Psoas muscle (tissue), 8 donors: ENCODE results near the gene GARIN3. TPM values are rescaled to one million over a fixed set of nuclear protein-coding genes. Genes with fewer than 3 reads are reported as not detected.

Experiments
- ATAC-seq, 4 donors: fragments of 200-7000 bp; cut with Tn5 transposase; one replicate each; pipeline ENCODE4 v1.9.1; 2020; ENCODE audit warnings: moderate library complexity in 3 of 4, mild to moderate bottlenecking in 2 of 4
- DNase-seq, 2 donors: peaks; one replicate each; pipeline ENCODE4 v3.0.0-alpha.2; 2020
- H3K27ac ChIP-seq: fragments of 200-600 bp; one replicate; pipeline ENCODE4 v1.8.0; 2022
- H3K27me3 ChIP-seq, 3 donors: fragments of 200-600 bp in 1 of 3; one replicate each; pipeline versions ENCODE4 v1.6.1 to v1.8.0; 2013 to 2022; ENCODE audit warnings: low read length in 2 of 3, mild to moderate bottlenecking in 2 of 3, moderate library complexity in 1 of 3; ENCODE audit not compliant: insufficient read depth in 3 of 3
- H3K36me3 ChIP-seq, 2 donors: fragments of 200-600 bp in 1 of 2; one replicate each; pipeline versions ENCODE4 v1.6.1 to v1.8.0; 2013 to 2022; ENCODE audit warnings: low read depth in 1 of 2, mild to moderate bottlenecking in 1 of 2, moderate library complexity in 1 of 2; ENCODE audit not compliant: insufficient read depth in 1 of 2
- H3K4me1 ChIP-seq: fragments of 200-600 bp; one replicate; pipeline ENCODE4 v1.8.0; 2022
- H3K4me3 ChIP-seq: fragments of 200-600 bp; one replicate; pipeline ENCODE4 v1.8.0; 2022; ENCODE audit warnings: mild to moderate bottlenecking
- H3K9me3 ChIP-seq: fragments of 200-600 bp; one replicate; pipeline ENCODE4 v1.8.0; 2022
- WGBS, 3 donors: extraction: QIAGEN DNeasy Blood & Tissue Kit; methylation state at CpG; one replicate each; pipeline versions ENCODE4 v1.1.6 to v1.1.7; 2013; 5-methylcytosine and 5-hydroxymethylcytosine counted together
- intact Hi-C, 2 donors: fragments of 100-400 bp; cut with DNase I; formaldehyde crosslinking; loops; one replicate each; pipeline versions ENCODE4 v1.11.0 to v1.14.2; 2022
- polyA plus RNA-seq, 3 donors: library from polyadenylated mRNA; stranded (reverse); fragments of 200-250 nt; gene quantifications; one replicate each; pipeline ENCODE4 v1.2.3, GENCODE V29; 2013
- total RNA-seq, 4 donors: library from RNA; stranded (reverse); fragmentation: NEBNext Ultra II Directional in 2 of 4; extraction: Animal tissue kit (Norgen Biotek cat#: 25700) in 2 of 4; gene quantifications; one replicate each; pipeline versions ENCODE4 v1.2.1 to v1.2.4, GENCODE V29; 2021 to 2023
- TF ChIP-seq, protein P1 (sequence below): fragments of 200-600 bp; IDR thresholded peaks from one replicate; pipeline ENCODE4 v1.8.0; 2022; ENCODE audit warnings: antibody characterized with exemption
- donor health status: healthy with polysubstance abuse.
- donor health status: DM: no; HTN: no; CAD: no; lungs with moderate emphysema.
- donor health status: Bipolar disorder and iron deficiency.
- donor health status: healthy.
- donor health status: DM: yes; HTN: yes; CAD: no.
- donor health status: DM: no; HTN: no; CAD: no.
- donor health status: DM: no; HTN: no; CAD: no.
- donor health status: DM: yes; HTN: yes; CAD: no.

Gene GARIN3
- total and polyA plus RNA-seq, 7 donors, result not detected

DNA sequence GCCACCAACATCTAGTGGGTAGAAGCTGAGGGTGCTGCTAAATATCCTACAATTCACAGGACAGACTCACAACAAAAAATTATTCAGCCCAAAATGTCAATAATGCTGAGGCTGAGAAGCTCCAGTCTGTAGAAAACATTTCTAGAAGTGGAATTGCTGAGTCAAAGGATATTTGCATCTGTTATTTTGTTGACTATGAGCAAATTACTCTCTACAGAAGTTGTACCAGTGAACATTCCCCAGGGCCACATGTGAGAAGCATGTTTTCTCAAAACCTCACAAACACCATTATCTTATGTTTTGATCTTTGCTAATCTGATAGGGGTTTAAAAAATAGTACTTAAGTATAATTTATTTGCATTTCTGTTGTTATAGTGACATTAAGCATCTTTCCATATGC is 30.0 kb upstream of the GARIN3 start:
- no peaks in the 10 kb centered on the region for H3K36me3 ChIP-seq
- no peak for ATAC-seq

DNA sequence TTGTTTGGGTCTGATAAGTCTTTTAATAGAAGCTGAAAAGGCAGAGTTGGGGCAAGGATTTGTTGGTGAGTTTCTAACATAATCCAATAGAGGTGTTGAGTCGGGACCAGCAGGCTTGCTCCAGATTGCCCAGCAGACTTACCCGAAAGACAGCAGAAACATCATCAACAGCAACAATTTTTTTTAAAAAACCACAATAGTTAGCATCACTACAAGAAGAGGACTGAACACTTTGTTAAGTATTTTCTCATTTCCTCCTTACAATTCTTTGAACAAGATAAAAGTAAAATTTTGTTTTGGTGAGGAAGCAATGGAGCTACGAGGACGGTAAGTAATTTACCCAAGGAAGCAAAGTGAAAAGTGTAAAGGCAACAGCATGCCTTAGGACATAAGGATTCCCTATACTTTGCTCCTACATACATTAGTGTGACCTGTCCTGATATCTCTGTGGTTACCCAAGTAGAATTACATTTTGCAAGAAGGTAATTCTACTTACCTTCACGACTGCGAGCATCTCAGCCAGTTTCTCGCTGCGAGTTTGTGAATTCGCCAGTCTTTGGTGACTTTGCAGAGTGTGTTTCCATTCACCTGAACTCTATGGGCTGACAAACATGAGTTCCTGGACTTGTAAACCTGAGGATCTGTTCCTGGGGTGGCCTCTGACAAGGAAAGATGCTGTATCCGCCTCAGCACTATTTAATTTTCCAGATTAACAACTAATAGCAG is 27.8 kb upstream of the GARIN3 start:
- H3K4me3 ChIP-seq, result no peak overlapping the region
- no peak overlapping the region for H3K27ac ChIP-seq
- TF ChIP-seq, protein P1, sequence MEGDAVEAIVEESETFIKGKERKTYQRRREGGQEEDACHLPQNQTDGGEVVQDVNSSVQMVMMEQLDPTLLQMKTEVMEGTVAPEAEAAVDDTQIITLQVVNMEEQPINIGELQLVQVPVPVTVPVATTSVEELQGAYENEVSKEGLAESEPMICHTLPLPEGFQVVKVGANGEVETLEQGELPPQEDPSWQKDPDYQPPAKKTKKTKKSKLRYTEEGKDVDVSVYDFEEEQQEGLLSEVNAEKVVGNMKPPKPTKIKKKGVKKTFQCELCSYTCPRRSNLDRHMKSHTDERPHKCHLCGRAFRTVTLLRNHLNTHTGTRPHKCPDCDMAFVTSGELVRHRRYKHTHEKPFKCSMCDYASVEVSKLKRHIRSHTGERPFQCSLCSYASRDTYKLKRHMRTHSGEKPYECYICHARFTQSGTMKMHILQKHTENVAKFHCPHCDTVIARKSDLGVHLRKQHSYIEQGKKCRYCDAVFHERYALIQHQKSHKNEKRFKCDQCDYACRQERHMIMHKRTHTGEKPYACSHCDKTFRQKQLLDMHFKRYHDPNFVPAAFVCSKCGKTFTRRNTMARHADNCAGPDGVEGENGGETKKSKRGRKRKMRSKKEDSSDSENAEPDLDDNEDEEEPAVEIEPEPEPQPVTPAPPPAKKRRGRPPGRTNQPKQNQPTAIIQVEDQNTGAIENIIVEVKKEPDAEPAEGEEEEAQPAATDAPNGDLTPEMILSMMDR, result no peak
- ATAC-seq, result no peak
- DNase-seq, result no peak
- no peaks in the 10 kb centered on the region for H3K36me3 ChIP-seq
- 86 to 93% (median 92%) methylated on average over 10 of the region's 10 CpGs for WGBS, 3 donors
- H3K4me1 ChIP-seq, result no peaks in the 10 kb centered on the region
- intact Hi-C loops, result no loop called here
- H3K9me3 ChIP-seq, result no peaks in the 10 kb centered on the region
- H3K27me3 ChIP-seq, result peaks cover 0 to 6% (median 2%) of the 10 kb centered on the region in 3 donors

More for the DNA sequence above, 30.0 kb upstream of the GARIN3 start:
- H3K9me3 ChIP-seq, result no peaks in the 10 kb centered on the region
- no peak overlapping the region for H3K4me3 ChIP-seq
- intact Hi-C loops, result no loop called here
- H3K27me3 ChIP-seq, result peaks cover 0 to 3% (median 0%) of the 10 kb centered on the region in 3 donors
- no peak overlapping the region for H3K27ac ChIP-seq
- DNase-seq, result no peak
- TF ChIP-seq, protein P1, result no peak
- no peaks in the 10 kb centered on the region for H3K4me1 ChIP-seq

DNA sequence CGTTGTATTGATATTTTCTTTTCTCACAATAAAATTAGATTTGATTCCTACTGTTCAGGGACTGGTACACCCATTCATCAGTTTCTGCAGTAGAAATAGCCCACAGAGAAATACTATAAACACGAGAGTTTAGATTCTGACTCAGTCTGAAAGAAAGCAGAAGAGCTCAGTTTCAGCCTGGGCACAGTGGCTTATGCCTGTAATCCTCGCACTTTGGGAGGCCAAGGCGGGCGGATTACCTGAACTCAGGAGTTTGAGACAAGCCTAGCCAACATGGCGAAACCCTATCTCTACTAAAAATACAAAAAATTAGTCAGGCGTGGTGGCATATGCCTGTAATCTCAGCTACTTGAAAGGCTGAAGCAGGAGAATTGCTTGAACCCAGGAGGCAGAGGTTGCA is 23.2 kb upstream of the GARIN3 start:
- H3K36me3 ChIP-seq, result no peaks in the 10 kb centered on the region
- DNase-seq, result no peak
- H3K27ac ChIP-seq, result no peak overlapping the region
- whole genome bisulfite sequencing, 3 donors, result 71 to 86% (median 82%) methylated on average over 7 of the region's 7 CpGs
- TF ChIP-seq, protein P1, result no peak
- H3K9me3 ChIP-seq, result no peaks in the 10 kb centered on the region
- no peak for ATAC-seq
- H3K4me3 ChIP-seq, result no peak overlapping the region
- H3K27me3 ChIP-seq, result peaks cover 0 to 3% (median 2%) of the 10 kb centered on the region in 3 donors
- intact Hi-C loops, result no loop called here
- H3K4me1 ChIP-seq, result no peaks in the 10 kb centered on the region

DNA sequence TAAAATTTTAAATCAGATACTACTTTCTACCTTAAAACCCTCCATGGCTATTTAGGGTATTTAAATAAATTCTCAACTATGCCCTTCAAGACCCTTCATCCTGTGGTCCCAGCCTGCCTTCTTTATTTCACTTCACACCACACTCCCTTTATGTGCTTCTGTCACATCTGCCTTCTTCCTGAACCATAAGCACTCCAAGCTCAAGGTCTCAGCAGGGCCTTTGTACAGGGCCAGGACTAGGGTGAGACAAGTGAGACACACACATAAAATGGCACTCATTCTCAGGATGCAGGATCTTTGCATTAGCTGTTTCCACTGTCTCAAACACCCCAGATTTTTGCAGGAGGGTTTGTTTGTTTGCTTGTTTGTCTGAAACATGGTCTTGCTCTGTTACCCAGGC is 22.2 kb upstream of the GARIN3 start:
- ATAC-seq, result no peak
- Histone ChIP-seq H3K4me3 (no peak overlapping the region), H3K36me3 (no peaks in the 10 kb centered on the region), H3K27ac (no peak overlapping the region), H3K9me3 (no peaks in the 10 kb centered on the region), H3K27me3 (peaks cover 0 to 3% (median 3%) of the 10 kb centered on the region in 3 donors), H3K4me1 (no peaks in the 10 kb centered on the region)
- TF ChIP-seq, protein P1, result no peak
- intact Hi-C loops, result no loop called here
- DNase-seq, result no peak
